ENCODE results near the gene PRRC2C. TPM values are rescaled to one million over a fixed set of nuclear protein-coding genes. Genes with fewer than 3 reads are reported as not detected.
A peak's percentile ranks its signal among the peaks of the same experiment; 100 is the strongest.

PRRC2C gene
- total and polyA plus RNA-seq, 2 experiments from 2014 or later, result 186 to 368 TPM

DNA sequence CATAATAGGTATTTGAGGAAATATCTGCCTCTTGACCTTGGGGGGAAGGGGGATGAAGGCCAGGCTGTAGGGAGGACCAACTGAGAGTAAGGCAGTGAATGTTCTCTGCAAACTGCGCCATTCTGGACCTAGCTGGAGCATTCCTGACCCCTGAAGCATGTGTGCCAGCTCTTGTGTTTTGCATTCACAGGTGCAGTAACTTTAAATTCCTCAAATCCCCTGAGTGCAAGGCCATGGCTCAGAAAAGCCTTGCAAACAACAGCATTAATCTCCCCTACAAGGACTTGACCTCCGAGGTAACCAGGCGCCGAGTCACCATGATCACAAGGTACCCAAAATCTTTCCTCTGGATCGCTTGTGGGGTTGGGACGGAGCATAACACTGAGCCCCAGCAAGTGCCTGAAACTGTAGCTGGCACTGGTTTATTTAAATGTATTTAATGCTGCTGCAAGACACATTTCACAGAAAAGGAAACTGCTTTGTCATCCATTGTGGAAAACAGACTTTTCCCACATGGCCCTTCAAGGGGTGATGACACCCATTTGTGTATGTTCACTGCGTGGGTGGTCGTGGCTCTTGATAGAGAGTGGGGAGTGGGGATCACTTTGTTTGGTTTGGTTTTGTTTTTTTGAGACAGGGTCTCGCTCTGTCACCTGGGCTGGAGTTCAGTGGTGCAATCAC is 138.5 kb downstream of the PRRC2C start:
- peak overlapping the region; percentile 92 for H2AFZ ChIP-seq
- Mint-ChIP-seq H3K4me1 (peaks cover 18% of the 10 kb centered on the region), H3K4me3 (no peak overlapping the region), H3K27ac (peak overlapping the region; percentile 78), H3K27me3 (ENCODE audit: insufficient read depth, low read depth, poor library complexity) (peaks cover 5% of the 10 kb centered on the region), H3K9me3 (no peaks in the 10 kb centered on the region), H3K36me3 (ENCODE audit: low read depth) (no peaks in the 10 kb centered on the region)
- no peaks in the 10 kb centered on the region for H3K27me3 ChIP-seq (ENCODE audit: insufficient read depth)
- H3K4me3 ChIP-seq, result no peak overlapping the region
- TF ChIP-seq CREB1 (CRISPR knock-in tag; IDR thresholded peaks at IDR 0.05; ENCODE audit: low read depth), result no peak
- no peak for TF ChIP-seq EZH2phosphoT487 (IDR thresholded peaks at IDR 0.05; ENCODE audit: unreplicated experiment)
- TF ChIP-seq, protein P1, sequence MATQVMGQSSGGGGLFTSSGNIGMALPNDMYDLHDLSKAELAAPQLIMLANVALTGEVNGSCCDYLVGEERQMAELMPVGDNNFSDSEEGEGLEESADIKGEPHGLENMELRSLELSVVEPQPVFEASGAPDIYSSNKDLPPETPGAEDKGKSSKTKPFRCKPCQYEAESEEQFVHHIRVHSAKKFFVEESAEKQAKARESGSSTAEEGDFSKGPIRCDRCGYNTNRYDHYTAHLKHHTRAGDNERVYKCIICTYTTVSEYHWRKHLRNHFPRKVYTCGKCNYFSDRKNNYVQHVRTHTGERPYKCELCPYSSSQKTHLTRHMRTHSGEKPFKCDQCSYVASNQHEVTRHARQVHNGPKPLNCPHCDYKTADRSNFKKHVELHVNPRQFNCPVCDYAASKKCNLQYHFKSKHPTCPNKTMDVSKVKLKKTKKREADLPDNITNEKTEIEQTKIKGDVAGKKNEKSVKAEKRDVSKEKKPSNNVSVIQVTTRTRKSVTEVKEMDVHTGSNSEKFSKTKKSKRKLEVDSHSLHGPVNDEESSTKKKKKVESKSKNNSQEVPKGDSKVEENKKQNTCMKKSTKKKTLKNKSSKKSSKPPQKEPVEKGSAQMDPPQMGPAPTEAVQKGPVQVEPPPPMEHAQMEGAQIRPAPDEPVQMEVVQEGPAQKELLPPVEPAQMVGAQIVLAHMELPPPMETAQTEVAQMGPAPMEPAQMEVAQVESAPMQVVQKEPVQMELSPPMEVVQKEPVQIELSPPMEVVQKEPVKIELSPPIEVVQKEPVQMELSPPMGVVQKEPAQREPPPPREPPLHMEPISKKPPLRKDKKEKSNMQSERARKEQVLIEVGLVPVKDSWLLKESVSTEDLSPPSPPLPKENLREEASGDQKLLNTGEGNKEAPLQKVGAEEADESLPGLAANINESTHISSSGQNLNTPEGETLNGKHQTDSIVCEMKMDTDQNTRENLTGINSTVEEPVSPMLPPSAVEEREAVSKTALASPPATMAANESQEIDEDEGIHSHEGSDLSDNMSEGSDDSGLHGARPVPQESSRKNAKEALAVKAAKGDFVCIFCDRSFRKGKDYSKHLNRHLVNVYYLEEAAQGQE (IDR thresholded peaks at IDR 0.05; ENCODE audit: unreplicated experiment), result no peak
- TF ChIP-seq, protein P2, sequence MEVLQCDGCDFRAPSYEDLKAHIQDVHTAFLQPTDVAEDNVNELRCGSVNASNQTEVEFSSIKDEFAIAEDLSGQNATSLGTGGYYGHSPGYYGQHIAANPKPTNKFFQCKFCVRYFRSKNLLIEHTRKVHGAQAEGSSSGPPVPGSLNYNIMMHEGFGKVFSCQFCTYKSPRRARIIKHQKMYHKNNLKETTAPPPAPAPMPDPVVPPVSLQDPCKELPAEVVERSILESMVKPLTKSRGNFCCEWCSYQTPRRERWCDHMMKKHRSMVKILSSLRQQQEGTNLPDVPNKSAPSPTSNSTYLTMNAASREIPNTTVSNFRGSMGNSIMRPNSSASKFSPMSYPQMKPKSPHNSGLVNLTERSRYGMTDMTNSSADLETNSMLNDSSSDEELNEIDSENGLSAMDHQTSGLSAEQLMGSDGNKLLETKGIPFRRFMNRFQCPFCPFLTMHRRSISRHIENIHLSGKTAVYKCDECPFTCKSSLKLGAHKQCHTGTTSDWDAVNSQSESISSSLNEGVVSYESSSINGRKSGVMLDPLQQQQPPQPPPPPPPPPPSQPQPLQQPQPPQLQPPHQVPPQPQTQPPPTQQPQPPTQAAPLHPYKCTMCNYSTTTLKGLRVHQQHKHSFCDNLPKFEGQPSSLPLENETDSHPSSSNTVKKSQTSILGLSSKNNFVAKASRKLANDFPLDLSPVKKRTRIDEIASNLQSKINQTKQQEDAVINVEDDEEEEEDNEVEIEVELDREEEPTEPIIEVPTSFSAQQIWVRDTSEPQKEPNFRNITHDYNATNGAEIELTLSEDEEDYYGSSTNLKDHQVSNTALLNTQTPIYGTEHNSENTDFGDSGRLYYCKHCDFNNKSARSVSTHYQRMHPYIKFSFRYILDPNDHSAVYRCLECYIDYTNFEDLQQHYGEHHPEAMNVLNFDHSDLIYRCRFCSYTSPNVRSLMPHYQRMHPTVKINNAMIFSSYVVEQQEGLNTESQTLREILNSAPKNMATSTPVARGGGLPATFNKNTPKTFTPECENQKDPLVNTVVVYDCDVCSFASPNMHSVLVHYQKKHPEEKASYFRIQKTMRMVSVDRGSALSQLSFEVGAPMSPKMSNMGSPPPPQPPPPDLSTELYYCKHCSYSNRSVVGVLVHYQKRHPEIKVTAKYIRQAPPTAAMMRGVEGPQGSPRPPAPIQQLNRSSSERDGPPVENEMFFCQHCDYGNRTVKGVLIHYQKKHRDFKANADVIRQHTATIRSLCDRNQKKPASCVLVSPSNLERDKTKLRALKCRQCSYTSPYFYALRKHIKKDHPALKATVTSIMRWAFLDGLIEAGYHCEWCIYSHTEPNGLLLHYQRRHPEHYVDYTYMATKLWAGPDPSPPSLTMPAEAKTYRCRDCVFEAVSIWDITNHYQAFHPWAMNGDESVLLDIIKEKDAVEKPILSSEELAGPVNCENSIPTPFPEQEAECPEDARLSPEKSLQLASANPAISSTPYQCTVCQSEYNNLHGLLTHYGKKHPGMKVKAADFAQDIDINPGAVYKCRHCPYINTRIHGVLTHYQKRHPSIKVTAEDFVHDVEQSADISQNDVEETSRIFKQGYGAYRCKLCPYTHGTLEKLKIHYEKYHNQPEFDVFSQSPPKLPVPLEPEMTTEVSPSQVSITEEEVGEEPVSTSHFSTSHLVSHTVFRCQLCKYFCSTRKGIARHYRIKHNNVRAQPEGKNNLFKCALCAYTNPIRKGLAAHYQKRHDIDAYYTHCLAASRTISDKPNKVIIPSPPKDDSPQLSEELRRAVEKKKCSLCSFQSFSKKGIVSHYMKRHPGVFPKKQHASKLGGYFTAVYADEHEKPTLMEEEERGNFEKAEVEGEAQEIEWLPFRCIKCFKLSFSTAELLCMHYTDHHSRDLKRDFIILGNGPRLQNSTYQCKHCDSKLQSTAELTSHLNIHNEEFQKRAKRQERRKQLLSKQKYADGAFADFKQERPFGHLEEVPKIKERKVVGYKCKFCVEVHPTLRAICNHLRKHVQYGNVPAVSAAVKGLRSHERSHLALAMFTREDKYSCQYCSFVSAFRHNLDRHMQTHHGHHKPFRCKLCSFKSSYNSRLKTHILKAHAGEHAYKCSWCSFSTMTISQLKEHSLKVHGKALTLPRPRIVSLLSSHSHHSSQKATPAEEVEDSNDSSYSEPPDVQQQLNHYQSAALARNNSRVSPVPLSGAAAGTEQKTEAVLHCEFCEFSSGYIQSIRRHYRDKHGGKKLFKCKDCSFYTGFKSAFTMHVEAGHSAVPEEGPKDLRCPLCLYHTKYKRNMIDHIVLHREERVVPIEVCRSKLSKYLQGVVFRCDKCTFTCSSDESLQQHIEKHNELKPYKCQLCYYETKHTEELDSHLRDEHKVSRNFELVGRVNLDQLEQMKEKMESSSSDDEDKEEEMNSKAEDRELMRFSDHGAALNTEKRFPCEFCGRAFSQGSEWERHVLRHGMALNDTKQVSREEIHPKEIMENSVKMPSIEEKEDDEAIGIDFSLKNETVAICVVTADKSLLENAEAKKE (CRISPR knock-in tag; IDR thresholded peaks at IDR 0.05), result no peak
- TF ChIP-seq POLR2AphosphoS5 (IDR thresholded peaks at IDR 0.05; ENCODE audit: low read depth), result no peak
- TF ChIP-seq ZNF114 (CRISPR knock-in tag; IDR thresholded peaks at IDR 0.05), result no peak
- no peak for TF ChIP-seq NANOG (IDR thresholded peaks at IDR 0.05; ENCODE audit: borderline replicate concordance)
- TF ChIP-seq, protein P3, sequence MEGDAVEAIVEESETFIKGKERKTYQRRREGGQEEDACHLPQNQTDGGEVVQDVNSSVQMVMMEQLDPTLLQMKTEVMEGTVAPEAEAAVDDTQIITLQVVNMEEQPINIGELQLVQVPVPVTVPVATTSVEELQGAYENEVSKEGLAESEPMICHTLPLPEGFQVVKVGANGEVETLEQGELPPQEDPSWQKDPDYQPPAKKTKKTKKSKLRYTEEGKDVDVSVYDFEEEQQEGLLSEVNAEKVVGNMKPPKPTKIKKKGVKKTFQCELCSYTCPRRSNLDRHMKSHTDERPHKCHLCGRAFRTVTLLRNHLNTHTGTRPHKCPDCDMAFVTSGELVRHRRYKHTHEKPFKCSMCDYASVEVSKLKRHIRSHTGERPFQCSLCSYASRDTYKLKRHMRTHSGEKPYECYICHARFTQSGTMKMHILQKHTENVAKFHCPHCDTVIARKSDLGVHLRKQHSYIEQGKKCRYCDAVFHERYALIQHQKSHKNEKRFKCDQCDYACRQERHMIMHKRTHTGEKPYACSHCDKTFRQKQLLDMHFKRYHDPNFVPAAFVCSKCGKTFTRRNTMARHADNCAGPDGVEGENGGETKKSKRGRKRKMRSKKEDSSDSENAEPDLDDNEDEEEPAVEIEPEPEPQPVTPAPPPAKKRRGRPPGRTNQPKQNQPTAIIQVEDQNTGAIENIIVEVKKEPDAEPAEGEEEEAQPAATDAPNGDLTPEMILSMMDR (conservative IDR thresholded peaks at IDR 0.05; ENCODE audit: low read depth in 2 of 2), result no peak
- TF ChIP-seq, protein P4, sequence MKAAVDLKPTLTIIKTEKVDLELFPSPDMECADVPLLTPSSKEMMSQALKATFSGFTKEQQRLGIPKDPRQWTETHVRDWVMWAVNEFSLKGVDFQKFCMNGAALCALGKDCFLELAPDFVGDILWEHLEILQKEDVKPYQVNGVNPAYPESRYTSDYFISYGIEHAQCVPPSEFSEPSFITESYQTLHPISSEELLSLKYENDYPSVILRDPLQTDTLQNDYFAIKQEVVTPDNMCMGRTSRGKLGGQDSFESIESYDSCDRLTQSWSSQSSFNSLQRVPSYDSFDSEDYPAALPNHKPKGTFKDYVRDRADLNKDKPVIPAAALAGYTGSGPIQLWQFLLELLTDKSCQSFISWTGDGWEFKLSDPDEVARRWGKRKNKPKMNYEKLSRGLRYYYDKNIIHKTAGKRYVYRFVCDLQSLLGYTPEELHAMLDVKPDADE (IDR thresholded peaks at IDR 0.05), result no peak
- no peak for TF ChIP-seq ZNF331 (CRISPR knock-in tag; IDR thresholded peaks at IDR 0.05; ENCODE audit: low read depth)
- TF ChIP-seq JUNB (IDR thresholded peaks at IDR 0.05; ENCODE audit: unreplicated experiment), result no peak
- no peak for TF ChIP-seq EZH2 (IDR thresholded peaks at IDR 0.05; ENCODE audit: low read depth, unreplicated experiment)
- TF ChIP-seq STAT1 (IDR thresholded peaks at IDR 0.05; ENCODE audit: unreplicated experiment), result no peak
- H3K36me3 ChIP-seq (ENCODE audit: insufficient read depth), result no peaks in the 10 kb centered on the region
- peak; percentile 24 for DNase-seq (ENCODE audit: low spot score)
- no peaks in the 10 kb centered on the region for H3F3A ChIP-seq (replicated peaks; ENCODE audit: low read depth)
- no peak overlapping the region for H3K4me2 ChIP-seq
- H3K4me1 ChIP-seq (ENCODE audit: insufficient read depth), result peaks cover 19% of the 10 kb centered on the region
- ATAC-seq, result no peak
- 0 out of 2 replicates have a peak, but pooled peaks cover 3% of the 10 kb centered on the region for H3K9me2 ChIP-seq (ENCODE audit: insufficient read depth)
- no peaks in the 10 kb centered on the region for H3K79me2 ChIP-seq (replicated peaks; ENCODE audit: insufficient read depth)
- no peak overlapping the region for H3K27ac ChIP-seq (ENCODE audit: low read depth)
- H4K20me1 ChIP-seq (replicated peaks; ENCODE audit: insufficient read depth), result no peaks in the 10 kb centered on the region
